HG03108 (cell line): ENCODE results near the gene SBK2.
"Not testable (repeated sequence)": the region's sequence is repeated elsewhere in the genome, so short reads cannot be mapped to it uniquely, and the experiment has no call there.

Experiments used
- ATAC-seq: cut with Tn5 transposase; IDR thresholded peaks from one replicate; pipeline ENCODE4 v1.9.1; 2021; ENCODE audit warnings: moderate library complexity; ENCODE audit not compliant: unreplicated experiment

The SBK2 gene, protein sequence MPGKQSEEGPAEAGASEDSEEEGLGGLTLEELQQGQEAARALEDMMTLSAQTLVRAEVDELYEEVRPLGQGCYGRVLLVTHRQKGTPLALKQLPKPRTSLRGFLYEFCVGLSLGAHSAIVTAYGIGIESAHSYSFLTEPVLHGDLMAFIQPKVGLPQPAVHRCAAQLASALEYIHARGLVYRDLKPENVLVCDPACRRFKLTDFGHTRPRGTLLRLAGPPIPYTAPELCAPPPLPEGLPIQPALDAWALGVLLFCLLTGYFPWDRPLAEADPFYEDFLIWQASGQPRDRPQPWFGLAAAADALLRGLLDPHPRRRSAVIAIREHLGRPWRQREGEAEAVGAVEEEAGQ

GRCh38 chr19:55536951-55537740 lies at the start of gene SBK2:
Gene SBK2 (minus strand): TSS chr19:55537133. CDS start chr19:55536294, 839 bp downstream.
- no peak for ATAC-seq

- ATAC-seq: no peak
Measured at GRCh38 chr19:55585658-55586339, 48.9 kb upstream of the SBK2 start.

GRCh38 chr19:55584871-55585270 lies 47.9 kb upstream of the SBK2 start:
- no peak for ATAC-seq

DNA sequence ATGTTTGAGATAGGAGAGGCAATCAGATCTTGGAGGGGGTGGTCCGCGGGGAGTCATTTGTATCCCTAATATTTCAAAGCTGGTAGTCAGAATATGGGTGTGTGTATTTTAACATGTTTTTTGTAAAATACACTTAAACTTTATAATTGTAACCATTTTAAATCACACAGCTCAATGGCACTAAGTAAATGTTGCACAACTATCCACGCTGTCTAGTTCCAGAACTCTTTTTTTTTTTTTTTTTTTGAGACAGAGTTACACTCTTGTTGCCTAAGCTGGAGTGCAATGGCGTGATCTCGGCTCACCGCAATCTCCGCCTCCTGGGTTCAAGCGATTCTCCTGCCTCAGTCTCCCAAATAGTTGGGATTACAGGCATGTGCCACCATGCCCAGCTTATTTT lies 47.0 kb upstream of the SBK2 start:
- ATAC-seq: not testable (repeated sequence)

DNA sequence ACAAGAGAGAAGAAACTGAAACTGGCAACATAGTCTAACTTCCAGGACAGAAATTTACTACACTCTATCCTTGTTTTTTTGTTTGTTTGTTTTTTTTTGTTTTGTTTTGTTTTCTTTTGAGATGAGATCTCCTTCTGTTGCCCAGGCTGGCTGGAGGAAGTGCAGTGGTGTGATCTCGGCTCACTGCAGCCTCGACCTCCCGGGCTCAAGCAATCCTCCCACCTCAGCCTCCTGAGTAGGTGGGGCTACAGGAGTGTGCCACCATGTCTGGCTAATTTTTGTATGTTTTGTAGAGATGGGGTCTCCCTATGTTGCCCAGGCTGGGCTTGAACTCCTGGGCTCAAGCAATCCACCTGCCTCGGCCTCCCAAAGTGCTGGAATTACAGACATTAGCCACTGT lies 45.4 kb upstream of the SBK2 start:
- ATAC-seq: not testable (repeated sequence)

DNA sequence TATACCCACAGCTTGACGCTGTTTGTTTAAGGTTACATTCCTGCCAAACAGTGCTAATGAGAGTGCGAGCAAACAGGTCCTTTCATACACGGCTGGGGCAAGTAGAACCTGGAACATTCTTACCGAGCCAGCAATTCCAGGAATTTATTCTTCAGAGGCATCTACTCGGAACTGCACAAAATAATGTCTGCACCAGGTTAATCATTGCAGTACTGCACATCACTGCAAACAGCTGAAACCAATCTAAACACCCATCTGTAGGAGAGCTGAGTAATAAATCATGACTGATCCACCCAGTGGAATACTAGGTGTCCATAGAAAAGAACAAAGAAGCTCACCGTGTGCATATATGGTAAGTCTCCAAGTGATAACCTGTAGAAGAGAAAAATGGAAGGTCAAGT lies 44.9 kb upstream of the SBK2 start:
- no peak for ATAC-seq

- no peak for ATAC-seq
Measured at GRCh38 chr19:55581145-55581822, 44.4 kb upstream of the SBK2 start.

GRCh38 chr19:55580628-55581144 lies 43.8 kb upstream of the SBK2 start, which contains the start of gene ZNF579:
Gene ZNF579 (minus strand): TSS chr19:55580848. CDS start chr19:55579639, 1,209 bp downstream.
- ATAC-seq: no peak

DNA sequence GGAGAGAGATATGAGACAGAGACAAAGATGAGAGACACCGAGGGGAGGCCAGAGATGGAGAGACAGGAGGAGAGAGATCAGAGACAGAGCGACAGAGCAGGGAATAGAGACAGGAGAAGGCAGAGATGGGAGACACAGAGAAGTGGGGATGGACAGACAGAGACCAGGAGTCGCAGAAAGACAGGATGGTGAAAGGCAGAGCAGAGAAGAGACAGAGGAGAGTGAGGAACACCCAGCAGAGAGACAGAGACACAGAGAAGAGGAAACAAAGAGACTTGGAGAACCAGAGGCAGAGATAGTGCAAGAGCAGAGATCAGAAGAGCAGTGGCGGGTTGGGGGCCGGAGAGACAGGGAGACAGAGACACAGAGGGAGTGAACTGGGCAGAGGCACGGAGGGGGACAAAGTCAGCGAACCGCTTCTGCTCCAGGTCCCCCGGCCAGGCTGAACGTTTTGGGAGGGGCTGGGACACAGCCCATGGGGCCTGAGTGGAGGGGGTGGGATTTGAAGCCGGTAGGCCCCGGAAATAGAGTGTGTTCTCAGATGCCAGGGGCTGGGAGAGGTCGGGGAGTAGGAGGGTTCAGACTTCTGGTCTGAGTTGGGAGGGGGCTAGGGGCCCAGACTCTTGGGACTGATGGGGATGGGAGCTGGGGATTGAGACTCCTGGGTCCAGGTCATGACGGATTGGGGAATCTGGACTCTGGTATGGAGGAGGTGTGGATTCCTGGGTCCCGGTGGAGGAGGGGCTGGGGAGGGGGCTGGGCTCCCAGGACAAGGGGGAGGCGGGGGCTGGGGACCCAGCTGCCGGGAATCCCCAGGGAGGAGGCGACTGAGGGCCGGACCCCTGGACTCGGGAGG lies 43.1 kb upstream of the SBK2 start:
- no peak for ATAC-seq

DNA sequence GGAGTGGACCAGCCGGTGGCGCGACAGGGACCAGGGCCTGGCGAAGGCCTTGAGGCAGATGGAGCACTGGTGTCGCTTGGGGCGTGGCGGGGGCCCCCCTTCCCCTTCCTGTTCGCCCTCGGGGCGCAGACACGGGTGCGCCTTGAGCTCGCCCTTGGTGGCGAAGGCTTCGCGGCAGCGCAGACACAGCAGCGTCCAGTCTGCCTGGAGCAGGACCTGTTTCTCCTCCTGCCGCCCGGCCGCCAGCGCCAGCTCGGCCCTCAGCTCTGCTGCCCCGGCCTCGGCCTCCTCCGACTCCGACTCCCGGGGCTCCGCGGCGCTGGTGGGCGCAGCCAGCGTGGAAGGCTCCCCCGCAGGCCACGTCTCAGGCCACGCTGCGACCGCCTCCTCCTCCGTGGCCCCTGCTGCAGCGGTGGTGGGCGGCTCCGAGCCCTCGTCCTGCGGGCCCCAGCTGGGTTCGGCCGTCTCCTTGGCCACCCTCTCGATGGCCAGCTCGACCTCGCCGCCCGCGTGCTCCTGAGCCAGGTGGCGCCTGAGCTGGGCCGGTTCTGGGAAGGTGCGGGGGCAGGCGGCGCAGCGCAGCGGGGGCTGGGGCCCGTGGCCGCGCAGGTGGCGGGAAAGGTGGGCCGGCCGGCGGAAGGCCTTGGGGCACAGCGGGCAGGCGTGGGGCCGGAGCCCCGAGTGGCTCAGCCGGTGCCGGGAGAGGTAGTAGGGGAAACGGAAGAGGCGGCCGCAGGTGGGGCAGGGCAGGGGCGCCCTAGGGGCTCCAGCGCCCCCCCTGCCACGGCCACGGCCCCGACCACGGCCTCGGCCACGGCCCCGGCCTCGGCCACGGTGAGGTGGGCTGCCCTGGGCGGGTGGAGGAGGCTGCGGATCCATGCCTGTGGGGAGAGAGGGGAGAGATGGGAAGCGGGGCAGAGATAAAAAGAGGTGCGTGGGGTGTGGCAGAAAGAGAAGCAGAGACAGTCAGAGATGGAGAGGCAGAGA lies 42.1 kb upstream of the SBK2 start:
- no peak for ATAC-seq

DNA sequence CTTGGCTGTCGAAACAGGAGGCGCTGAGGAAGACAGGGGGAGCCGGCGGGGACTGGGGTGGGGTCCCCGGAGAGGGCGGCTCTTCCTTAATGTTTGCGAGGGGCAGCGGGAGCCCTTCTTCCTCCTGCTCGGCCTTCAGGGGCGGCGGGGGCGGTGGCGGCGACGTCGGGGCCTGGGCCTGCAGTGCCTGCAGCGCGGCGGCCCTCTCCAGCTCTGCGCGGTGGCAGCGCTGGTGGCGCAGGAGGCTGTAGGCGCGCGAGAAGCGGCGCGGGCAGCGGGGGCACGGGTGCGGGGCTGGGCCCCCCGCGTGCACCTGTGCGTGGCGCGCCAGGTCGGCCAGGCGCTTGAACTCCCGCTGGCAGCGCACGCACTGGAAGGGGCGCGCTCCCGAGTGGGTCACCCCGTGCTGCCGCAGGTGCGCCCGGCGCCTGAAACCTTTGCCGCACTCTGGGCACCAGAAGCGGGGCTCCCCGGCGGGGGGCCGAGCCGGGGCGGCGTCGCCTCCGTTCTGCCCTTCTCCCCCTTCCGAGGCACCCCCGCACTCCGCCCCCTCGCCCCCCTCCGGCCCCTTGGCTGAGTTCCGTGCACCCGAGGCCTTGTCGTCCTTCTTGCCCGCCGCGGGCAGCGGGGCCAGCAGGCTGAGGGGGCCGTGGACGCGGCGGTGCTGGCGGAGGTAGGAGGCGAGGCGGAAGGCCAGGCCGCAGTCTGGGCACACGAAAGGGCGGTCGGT lies 41.3 kb upstream of the SBK2 start:
- no peak for ATAC-seq

- no peak for ATAC-seq
Measured at GRCh38 chr19:55576746-55577145, 39.8 kb upstream of the SBK2 start.

GRCh38 chr19:55573929-55574328 lies 37.0 kb upstream of the SBK2 start:
- ATAC-seq: not testable (repeated sequence)

- not testable (repeated sequence) for ATAC-seq
Measured at GRCh38 chr19:55569477-55569876, 32.5 kb upstream of the SBK2 start.

DNA sequence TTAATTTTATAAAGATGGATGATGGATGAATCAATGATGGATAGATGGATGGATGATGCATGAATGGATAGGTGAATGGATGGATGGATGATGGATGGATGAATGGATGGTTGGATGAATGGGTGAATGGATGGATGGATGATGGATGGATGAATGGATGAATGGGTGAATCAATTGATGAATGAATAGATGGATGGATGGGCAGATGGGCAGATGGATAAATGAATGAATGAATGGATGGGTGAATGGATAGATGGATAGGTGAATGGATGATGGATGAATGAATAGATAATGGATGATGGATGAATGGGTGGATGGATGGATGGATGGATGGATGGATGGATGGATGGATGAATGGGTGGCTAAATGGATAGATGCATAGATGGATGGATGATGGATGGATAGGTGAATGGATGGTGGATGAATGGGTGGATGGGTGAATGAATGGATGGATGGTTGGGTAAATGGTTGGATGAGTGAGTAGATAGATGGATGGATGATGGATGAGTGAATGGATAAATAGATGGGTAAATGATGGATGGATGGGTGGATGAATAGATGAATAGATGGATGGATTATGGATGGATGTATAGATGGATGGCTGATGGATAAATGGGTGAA lies 30.9 kb upstream of the SBK2 start:
- ATAC-seq: no peak

- no peak for ATAC-seq
Measured at GRCh38 chr19:55566823-55567222, 29.9 kb upstream of the SBK2 start.

- ATAC-seq: no peak
Measured at GRCh38 chr19:55563261-55563690, 26.3 kb upstream of the SBK2 start.
